Measurements from ENCODE around the gene CREBZF.

GRCh38 chr11:85652786-85653447, 12.0 kb downstream of the CREBZF start:
- TF ChIP-seq CTCF (IDR thresholded peaks at IDR 0.05) (no peak), POLR2A (IDR thresholded peaks at IDR 0.05) (no peak), EP300 (IDR thresholded peaks at IDR 0.05) (no peak)

Measured in suprapubic skin (tissue), 3 donors.